ENCODE results near the gene IL25.
"Not testable (repeated sequence)": the region's sequence is repeated elsewhere in the genome, so short reads cannot be mapped to it uniquely, and the experiment has no call there.

Gene IL25

DNA sequence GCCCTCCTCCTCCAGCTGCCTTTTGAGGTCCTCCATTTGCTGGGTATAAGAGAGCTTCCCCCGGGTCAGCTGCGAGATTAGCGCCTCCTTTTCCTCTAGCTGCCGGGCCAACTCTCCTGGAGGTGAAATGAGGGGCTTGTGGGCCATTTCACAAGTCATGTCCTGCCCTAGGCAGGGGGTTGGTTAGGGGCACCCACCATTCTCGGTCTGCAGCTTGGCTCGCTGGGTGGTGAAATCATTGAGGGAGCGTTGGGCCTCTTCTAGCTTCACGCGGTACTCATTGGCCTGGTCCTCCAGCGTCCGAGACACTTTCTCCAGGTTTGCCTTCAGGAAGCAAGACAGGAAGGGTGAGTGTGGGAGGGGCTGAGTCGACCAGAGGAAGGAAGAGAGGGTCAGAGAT is 16.8 kb downstream of the IL25 start:
- TF ChIP-seq, protein P1, sequence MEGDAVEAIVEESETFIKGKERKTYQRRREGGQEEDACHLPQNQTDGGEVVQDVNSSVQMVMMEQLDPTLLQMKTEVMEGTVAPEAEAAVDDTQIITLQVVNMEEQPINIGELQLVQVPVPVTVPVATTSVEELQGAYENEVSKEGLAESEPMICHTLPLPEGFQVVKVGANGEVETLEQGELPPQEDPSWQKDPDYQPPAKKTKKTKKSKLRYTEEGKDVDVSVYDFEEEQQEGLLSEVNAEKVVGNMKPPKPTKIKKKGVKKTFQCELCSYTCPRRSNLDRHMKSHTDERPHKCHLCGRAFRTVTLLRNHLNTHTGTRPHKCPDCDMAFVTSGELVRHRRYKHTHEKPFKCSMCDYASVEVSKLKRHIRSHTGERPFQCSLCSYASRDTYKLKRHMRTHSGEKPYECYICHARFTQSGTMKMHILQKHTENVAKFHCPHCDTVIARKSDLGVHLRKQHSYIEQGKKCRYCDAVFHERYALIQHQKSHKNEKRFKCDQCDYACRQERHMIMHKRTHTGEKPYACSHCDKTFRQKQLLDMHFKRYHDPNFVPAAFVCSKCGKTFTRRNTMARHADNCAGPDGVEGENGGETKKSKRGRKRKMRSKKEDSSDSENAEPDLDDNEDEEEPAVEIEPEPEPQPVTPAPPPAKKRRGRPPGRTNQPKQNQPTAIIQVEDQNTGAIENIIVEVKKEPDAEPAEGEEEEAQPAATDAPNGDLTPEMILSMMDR (IDR thresholded peaks at IDR 0.05) = no peak
- H3K4me3 ChIP-seq = no peak overlapping the region
- H3K27ac ChIP-seq = no peak overlapping the region
- DNase-seq (ENCODE audit: low spot score) = no peak

DNA sequence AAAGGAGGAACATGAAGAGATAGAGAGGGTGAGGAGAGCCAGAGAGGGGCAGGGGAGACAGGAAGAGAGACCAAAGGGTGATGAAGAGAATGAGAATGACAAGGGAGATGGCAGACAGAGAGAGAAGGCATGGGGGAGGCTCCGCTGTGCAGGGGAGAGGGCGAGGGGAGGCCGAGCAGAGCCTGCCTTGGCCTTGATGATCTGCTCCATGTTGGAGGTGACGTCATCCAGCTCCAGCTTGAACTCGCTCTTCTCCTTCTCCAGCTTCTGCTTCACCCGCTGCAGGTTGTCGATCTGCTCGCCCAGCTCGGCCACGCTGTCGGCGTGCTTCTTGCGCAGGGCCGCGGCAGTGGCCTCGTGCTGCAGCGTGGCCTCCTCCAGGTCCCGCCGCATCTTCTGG is 17.3 kb downstream of the IL25 start:
- not testable (repeated sequence) for DNase-seq (ENCODE audit: low spot score); H3K27ac ChIP-seq

DNA sequence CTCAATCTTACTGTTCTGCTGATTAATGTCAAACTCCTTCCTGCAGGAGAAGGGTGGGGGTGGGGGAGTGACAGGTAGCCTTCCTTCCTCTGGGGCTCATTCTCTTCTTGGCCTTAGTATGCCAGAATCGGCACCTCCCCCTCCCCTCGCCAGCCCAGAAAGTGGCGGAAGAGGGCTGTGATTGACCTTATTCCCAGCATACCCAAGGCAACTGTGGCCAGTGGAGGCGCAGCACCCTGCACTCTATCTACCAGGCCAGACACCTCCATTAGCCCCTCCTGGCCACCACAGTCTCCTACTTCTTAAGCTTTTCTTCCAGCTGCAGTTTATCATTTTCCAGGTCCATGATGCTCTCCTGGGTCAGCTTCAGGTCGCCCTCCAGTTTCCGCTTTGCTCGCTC is 20.0 kb downstream of the IL25 start:
- Histone ChIP-seq H3K27ac (no peak overlapping the region), H3K4me3 (no peak overlapping the region)
- DNase-seq (ENCODE audit: low spot score) = no peak
- TF ChIP-seq, protein P1 (IDR thresholded peaks at IDR 0.05) = no peak

More for the DNA sequence above, 17.3 kb downstream of the IL25 start:
- H3K4me3 ChIP-seq = not testable (repeated sequence)

DNA sequence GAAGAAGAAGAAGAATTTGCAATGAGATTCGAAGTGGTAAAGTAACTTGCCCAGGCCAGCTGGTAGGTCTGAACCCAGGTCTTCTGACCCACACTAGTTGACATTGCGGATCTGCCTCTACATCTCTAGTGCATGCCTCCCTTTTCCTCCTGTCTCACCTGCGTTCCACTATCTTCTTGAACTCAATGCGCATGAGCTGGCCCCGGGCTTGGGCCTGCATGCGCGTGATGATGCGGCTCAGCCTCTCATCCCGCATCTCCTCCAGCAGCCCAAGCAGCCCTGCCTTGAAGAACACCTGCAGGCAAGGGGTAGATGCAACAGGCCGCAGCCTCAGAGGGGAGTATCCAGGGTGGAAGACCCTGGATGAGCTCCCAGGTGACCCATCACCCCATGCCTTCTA is 23.5 kb downstream of the IL25 start:
- no peak for DNase-seq (ENCODE audit: low spot score)
- no peak overlapping the region for H3K4me3 ChIP-seq
- TF ChIP-seq, protein P1 (IDR thresholded peaks at IDR 0.05) = no peak
- H3K27ac ChIP-seq = no peak overlapping the region

DNA sequence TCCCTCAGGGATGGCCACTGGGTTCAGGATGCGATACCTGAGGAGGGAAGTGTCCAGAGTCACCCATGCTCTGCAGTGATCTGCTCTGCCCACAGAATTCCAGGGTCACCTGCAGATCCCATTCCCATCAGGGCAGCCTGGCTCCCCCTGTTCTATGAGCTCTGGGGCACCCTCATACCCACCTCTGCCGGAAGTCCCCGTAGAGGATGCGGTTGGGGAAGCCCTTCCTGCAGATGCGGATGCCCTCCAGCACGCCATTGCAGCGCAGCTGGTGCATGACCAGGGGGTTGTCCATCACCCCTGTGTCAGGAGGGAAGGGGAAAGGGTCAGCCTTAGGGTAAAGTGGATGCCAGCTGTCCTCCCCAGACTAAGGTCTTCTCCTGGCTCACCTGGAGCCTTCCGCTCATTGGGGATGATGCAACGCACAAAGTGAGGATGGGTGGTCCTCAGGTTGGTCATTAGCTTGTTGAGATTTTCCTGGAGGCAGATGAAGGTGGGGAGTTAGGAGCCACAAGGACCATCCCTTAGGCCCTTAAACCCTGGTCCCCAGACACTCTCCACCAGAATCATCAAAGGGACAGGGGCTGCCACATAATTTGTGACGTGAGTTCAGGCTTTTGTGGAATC is 24.3 kb downstream of the IL25 start:
- H3K27ac ChIP-seq = no peak overlapping the region
- TF ChIP-seq, protein P1 (IDR thresholded peaks at IDR 0.05) = no peak
- no peak overlapping the region for H3K4me3 ChIP-seq
- no peak for DNase-seq (ENCODE audit: low spot score)

DNA sequence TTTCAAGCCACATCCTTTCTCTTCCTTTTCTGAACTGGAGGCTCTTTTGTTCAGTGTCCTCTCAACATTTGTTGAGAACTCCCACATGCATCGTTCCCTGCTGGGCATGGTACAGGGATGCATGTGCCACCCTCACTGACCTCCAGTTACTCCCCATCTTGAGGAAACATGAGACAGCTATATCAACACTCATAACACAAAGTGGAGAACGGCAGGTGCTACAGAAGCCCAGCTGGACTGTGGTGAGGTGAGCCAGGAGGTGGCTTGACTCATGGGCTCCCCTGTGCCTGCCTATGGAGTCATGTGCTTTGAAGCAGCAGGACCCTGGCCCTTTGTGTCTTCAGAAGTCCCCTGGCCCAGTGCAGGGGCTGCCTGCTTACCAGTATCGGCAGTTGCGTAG is 25.7 kb downstream of the IL25 start:
- no peak for DNase-seq (ENCODE audit: low spot score)
- Histone ChIP-seq H3K27ac (no peak overlapping the region), H3K4me3 (no peak overlapping the region)
- TF ChIP-seq, protein P1 (IDR thresholded peaks at IDR 0.05) = no peak

DNA sequence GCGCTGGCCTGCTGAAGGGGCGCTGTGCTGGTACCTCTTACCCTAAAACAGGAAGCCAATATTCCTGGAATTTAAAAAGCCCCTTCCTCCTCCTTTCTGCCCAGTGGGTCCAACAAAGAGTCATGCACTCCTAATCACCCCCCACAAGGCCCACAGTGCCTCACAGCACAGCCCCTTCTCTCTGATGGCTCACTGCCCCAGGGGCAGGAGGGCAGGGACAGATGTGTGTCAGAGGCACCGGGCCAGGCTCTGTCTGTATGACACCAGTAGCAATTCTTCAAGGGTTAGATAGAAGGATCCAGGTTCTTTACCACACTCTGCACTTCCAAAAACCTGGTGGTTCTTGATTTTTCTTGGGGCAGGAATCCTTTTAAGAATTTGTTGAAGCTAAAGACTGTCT is 26.5 kb downstream of the IL25 start:
- H3K27ac ChIP-seq = no peak overlapping the region
- DNase-seq (ENCODE audit: low spot score) = no peak
- TF ChIP-seq, protein P1 (IDR thresholded peaks at IDR 0.05) = no peak
- H3K4me3 ChIP-seq = no peak overlapping the region
